NCI-H1694 treated with DMSO at 0.1 percent for 48 hours (cell line): Measurements from ENCODE around the gene ANKS1B.
"Not testable (repeated sequence)": the region's sequence is repeated elsewhere in the genome, so short reads cannot be mapped to it uniquely, and the experiment has no call there.

Source experiments
- DNase-seq: peaks from one replicate; lab custom pipeline; 2025; lab: John Stamatoyannopoulos, UW

Gene ANKS1B

GRCh38 chr12:99278899-99279298, 705.8 kb downstream of the ANKS1B start:
- no peak for DNase-seq

- DNase-seq = no peak
These were observed 707.0 kb downstream of the ANKS1B start for GRCh38 chr12:99277591-99278379.

DNA sequence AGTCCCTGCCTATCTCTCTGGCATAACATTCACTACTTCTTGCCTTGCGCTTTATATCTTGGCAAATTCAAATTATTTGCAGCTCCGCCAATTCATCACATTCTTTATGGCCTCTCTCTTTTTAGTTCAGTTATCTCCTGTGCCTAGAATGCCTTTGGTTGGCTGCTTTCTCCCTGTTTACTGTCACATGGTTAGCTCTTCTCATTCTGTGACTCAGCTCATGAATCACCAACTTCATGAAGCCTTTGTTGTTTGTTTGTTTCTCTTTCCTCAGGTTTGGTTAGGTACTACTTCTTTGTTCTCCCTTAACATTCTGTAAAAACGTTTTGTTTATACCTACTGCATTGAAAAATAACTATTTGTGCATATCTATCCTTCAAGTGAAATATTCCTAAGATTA, 713.7 kb downstream of the ANKS1B start:
- DNase-seq = no peak

- DNase-seq = no peak
These were observed 717.7 kb downstream of the ANKS1B start for GRCh38 chr12:99267038-99267437.

DNA sequence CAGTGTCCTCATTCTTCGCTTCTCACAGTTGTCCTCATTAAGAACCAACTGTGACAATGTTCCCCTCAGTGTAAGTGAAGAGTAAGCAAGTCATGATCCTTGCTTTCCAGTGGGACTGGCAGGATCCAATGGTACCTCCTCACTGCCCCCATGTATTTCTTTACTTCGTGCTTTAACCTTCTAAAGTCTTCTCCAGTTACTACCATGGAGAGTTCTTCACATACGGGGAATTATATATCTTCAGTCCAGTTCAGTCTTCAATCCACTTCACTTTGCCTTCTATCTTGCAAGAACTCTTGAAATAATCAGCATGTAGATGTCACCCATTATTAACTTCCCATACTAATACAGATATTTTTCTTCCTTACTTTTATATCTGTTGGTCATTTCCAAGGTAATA, 719.1 kb downstream of the ANKS1B start:
- no peak for DNase-seq

DNA sequence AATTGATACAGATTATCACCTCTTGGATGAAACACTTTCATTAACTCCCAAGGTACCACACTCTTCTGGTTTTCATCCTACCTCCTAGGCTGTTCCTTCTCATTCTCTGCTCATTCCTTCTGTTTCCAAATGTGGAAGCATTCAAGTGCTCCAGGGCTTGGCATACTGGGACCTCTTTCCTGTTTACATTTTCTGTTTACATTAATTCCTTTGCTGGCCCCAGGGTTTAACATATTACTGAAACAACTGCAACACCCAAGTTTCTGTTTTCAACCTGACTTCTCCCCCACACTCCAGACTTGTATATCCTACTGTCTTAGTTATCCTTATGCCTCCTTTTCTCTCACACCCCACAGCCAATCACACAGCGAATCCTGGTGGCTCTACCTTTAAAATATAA, 723.5 kb downstream of the ANKS1B start:
- no peak for DNase-seq

GRCh38 chr12:99260456-99260996, 724.2 kb downstream of the ANKS1B start:
- no peak for DNase-seq

GRCh38 chr12:99259040-99259934, 725.4 kb downstream of the ANKS1B start:
- DNase-seq = no peak

- DNase-seq = no peak
These were observed 727.1 kb downstream of the ANKS1B start for GRCh38 chr12:99257672-99258071.

DNA sequence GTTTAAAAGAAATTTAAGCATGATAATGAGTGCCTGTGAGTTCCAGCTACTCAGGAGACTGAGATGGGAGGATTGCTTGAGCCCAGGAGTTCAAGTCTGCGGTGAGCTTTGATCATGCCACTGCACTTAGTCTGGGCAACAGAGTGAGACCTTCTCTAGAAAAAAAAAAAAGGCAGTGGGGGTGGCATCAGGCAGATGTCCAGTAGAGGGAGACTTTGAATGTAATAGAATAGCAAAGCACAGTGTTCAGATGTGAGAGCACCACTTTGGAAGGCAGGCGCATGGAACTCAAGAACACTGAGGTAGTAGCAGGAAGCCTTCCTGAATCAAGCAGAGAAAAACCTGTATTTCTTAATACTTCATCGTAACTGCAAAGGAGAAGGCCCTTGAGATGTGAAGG, 731.7 kb downstream of the ANKS1B start:
- no peak for DNase-seq

- no peak for DNase-seq
These were observed 734.6 kb downstream of the ANKS1B start for GRCh38 chr12:99250091-99250490.

DNA sequence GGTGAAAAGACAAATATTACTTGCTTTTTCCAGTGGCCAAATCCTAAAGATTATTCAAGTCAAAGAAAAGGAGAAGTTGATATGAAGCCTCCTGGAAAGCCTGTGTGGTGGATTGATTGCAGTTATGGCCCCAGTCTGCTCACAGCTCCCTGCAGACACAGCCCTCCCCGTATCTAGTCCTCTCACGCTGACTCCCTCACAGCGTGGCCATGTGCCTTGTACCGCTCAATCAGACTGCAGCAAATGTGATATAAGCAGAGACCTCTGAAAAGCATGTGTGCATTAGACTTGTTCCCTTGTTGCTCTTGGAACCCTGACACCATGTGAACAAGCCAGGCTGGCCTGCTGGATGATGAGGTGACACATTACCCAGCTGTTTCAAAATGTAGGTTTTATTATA, 735.2 kb downstream of the ANKS1B start:
- DNase-seq = no peak

DNA sequence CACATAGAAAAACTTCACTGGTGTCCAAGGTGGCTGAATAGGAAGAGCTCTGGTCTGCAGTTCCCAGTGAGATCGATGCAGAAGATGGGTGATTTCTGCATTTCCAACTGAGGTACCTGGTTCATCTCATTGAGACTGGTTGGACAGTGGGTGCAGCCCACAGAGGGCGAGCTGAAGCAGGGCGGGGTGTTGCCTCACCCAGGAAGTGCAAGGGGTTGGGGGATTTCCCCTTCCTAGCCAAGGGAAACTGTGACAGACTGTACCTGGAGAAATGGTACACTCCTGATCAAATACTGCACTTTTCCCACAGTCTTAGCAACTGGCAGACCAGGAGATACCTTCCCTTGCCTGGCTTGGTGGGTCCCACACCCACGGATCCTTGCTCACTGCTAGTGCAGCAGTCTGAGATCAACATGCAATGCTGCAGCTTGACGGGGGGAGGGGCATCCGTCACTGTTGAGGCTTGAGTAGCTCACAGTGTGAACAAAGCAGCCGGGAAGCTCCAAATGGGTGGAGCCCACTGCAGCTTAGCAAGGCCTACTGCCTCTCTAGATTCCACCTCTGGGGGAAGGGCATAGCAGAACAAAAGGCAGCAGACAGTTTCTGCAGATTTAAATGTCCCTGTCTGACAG, 746.7 kb downstream of the ANKS1B start:
- DNase-seq = not testable (repeated sequence)

DNA sequence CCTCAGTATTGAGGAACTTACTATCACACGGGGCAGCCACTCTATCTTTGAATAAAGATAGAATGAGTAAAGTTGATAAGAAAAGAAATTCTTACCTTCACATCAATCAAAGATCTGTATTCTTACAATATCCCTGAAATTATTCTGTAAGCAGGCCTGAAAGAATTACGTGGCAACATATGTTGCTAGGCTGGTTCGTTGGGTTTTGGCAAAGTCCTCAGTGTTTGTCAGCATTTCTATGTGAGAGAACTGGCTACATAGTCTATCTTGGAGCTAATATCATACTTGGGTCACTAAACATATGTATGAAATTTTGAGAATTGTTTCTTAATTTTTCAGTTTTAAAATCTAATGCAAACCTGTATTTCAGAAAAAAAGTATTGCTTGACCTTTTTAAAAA, 749.4 kb downstream of the ANKS1B start:
- DNase-seq = no peak

DNA sequence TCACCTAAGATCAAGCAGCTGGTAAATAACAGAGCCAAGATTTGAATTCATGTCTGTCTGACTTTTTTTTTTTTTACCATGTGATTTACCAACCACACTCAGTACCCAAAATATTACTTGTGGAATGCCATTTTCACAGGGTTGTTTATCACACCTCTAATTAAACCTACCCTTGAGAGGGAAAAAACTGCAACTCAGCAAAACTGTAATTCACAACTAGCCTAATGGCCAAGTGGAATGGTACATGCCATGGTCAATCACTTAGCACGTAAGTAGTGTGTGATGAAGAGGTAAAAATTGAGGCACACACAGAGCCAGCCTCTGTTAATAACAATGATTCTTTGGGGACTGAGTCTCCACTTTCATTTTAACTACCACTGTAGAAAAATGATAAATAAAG, 750.0 kb downstream of the ANKS1B start:
- DNase-seq = no peak

DNA sequence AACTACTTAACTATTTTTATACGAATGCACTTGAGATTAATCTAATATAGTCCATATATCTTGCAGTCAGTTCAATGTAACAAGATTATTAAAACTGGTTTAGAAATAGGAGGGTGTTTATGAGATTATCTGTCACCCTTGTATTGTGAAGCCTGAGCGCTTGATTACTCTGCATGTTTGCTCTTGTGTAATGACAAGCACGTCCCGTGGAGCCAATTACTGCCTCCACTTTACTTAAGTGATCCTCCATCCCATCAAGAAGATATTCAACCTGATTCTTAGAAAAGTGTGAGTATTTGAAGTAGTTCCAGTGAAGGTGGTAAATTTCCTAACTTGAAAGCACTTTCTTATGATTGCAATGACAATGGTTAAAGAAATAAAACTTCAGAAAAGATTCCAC, 752.4 kb downstream of the ANKS1B start:
- DNase-seq = no peak

- DNase-seq = no peak
These were observed 753.7 kb downstream of the ANKS1B start for GRCh38 chr12:99231031-99231430.

DNA sequence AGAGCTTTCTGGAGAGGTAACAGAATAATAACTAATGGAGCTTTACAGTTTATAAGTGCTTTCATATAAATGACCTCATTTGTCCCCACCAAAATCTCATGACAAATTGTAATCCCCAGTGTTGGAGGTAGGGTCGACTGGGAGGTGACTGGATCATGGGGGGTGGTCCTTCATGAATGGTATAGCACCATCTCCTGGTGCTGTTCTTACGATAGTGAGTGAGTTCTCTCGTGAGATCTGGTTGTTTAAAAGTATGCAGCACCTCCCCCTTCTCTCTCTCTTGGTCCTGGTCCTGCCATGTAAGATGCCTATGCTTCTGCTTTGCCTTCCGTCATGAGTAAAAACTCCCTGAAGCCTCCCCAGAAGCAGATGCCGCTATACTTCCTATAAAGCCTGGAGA, 760.5 kb downstream of the ANKS1B start:
- no peak for DNase-seq

DNA sequence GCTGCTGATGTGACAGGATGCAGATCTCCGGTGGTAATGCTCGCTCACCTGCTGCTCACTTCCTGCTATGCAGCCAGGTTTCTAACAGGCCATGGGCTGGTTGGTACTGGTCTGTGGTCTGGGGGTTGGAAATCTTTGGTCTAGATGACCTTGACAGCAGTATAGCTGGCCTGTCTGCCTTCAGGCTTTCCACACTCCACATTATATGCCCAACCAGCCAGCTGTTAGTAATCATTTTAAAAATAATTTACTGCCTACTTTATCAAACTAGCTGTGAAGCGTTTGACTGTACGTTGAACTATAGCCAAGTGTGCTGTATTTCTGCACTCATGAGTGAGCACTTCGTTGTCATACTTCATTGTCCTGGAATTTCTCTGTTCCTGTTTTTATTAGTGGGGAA, 761.2 kb downstream of the ANKS1B start:
- DNase-seq = no peak

DNA sequence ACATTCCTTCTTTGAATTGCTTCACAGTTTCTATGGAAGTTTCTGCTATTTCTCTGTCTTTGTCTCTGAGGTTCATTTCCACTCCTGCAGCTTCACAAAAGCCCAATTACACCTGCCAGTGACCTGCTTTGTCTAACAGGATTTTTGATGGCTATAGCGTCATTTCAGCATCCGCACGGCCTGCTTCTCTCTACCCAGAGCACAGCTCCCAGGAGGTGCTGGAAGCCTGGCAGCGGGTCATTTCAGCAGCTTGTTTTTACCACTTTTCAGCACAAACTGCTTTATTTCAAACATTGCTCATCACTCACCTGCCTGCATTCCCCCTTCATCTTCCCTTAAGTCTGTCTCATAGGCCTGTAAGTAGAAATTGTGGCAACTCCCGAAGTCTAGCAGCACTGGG, 771.7 kb downstream of the ANKS1B start:
- DNase-seq = no peak

DNA sequence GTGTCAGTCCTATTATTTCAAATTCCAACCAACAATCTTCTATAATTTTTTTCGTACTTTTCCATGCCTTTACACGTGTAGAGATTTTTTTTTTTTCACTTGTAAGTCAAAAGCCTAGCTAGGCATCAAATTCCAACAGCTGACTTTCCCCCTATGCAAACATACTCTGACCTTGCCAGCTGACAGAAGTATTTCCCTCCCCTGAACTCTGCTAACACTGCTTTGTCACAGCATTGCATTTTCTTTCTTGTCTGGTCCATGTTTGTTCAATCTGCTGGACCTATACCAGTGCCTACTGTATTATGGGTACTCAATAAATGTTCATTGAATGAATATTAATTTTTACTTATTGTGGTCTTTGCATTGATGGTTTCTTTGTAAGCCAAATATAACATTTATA, 772.5 kb downstream of the ANKS1B start:
- DNase-seq = no peak

DNA sequence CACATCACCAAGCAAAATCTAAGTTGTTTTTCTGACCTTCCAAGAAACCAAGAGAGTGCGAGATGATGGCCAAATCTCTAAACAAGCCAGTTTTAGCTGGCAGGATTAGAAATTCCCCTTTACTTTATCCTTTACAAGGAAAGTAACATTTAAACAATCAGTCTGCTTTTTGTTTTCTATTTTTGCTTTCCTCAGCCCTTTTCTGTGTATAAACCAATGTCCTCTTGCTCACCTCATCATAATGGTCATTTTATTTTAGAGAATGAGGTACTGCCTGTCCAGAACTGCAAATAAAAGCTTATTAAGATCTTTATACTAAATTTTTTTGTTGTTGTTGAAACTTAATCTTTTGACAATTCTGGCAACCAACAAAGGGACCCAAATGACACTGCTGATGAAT, 779.6 kb downstream of the ANKS1B start:
- DNase-seq = no peak
